Hepatocyte (in vitro differentiated cells): Measurements from ENCODE around the gene HADH.

ENCODE experiments used
- EZH2 ChIP-seq: fragments of 200-600 bp; sonication (generic); IDR thresholded peaks from 2 replicates; pipeline ENCODE4 v1.6.1; 2016; ENCODE audit warnings: antibody characterized with exemption, mild to moderate bottlenecking, borderline replicate concordance
- TF ChIP-seq, protein P1 (sequence below): fragments of 200-600 bp; sonication (generic); IDR thresholded peaks from 2 replicates; pipeline ENCODE4 v1.5.1; 2016; ENCODE audit warnings: antibody characterized with exemption, mild to moderate bottlenecking; ENCODE audit not compliant: poor library complexity

DNA sequence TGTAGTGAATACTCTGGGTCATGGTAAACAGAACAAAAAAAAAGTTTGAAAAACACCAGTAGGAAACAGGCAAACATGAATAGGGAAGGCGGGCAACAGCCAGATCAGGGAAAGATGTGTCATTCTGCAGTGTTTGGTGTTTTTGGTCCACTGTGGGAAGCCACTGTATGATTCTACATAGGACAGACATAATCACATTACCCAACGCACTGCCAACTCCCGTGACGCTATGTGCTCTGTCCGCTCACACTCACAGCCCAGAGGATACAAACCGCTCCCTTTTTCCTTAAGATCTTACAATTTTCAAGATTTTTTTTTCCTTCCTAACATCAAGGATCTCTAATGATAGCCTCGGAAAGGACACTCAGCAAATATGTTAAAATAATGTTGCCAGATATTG is 59.3 kb downstream of the HADH start:
- TF ChIP-seq, protein P1, sequence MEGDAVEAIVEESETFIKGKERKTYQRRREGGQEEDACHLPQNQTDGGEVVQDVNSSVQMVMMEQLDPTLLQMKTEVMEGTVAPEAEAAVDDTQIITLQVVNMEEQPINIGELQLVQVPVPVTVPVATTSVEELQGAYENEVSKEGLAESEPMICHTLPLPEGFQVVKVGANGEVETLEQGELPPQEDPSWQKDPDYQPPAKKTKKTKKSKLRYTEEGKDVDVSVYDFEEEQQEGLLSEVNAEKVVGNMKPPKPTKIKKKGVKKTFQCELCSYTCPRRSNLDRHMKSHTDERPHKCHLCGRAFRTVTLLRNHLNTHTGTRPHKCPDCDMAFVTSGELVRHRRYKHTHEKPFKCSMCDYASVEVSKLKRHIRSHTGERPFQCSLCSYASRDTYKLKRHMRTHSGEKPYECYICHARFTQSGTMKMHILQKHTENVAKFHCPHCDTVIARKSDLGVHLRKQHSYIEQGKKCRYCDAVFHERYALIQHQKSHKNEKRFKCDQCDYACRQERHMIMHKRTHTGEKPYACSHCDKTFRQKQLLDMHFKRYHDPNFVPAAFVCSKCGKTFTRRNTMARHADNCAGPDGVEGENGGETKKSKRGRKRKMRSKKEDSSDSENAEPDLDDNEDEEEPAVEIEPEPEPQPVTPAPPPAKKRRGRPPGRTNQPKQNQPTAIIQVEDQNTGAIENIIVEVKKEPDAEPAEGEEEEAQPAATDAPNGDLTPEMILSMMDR = no peak
- TF ChIP-seq EZH2 = no peak
